Liver (tissue), 9 donors: ENCODE measurements around the gene DGCR6L. TPM values are rescaled to one million over a fixed set of nuclear protein-coding genes. Genes with fewer than 3 reads are reported as not detected.
"Not testable (repeated sequence)": the region's sequence is repeated elsewhere in the genome, so short reads cannot be mapped to it uniquely, and the experiment has no call there.

ENCODE experiments used
- DNase-seq: peaks from one replicate; pipeline ENCODE4 v3.0.0-alpha.2; 2017; ENCODE audit warnings: low spot score
- H3K27ac ChIP-seq, 2 donors: one replicate each; pipeline ENCODE4 v1.7.0; 2013; ENCODE audit warnings: inconsistent platforms in 2 of 2, low read length in 2 of 2, control low read depth in 1 of 2, low read depth in 1 of 2, mild to moderate bottlenecking in 1 of 2
- H3K27me3 ChIP-seq, 4 donors: one replicate each; pipeline versions ENCODE4 v1.6.1 to v1.7.0; 2013; ENCODE audit warnings: low read length in 3 of 4, inconsistent platforms in 1 of 4, mild to moderate bottlenecking in 1 of 4, moderate library complexity in 1 of 4; ENCODE audit not compliant: control insufficient read depth in 4 of 4, insufficient read depth in 4 of 4
- H3K36me3 ChIP-seq, 4 donors: one replicate each; pipeline versions ENCODE4 v1.6.1 to v1.7.0; 2013; ENCODE audit warnings: low read length in 3 of 4, mild to moderate bottlenecking in 3 of 4, low read depth in 1 of 4, moderate library complexity in 1 of 4; ENCODE audit not compliant: control insufficient read depth in 4 of 4, insufficient read depth in 3 of 4
- H3K4me1 ChIP-seq, 4 donors: one replicate each; pipeline versions ENCODE4 v1.6.1 to v1.7.0; 2013; ENCODE audit warnings: low read length in 3 of 4, mild to moderate bottlenecking in 3 of 4, moderate library complexity in 1 of 4; ENCODE audit not compliant: control insufficient read depth in 4 of 4, insufficient read depth in 4 of 4
- H3K4me3 ChIP-seq, 3 donors: one replicate each; pipeline versions ENCODE4 v1.6.1 to v1.7.0; 2013; ENCODE audit warnings: low read length in 3 of 3, control low read depth in 1 of 3, low read depth in 1 of 3, mild to moderate bottlenecking in 1 of 3
- H3K9ac ChIP-seq, 2 donors: one replicate each; pipeline ENCODE4 v1.7.0; 2013; ENCODE audit warnings: low read length in 2 of 2, mild to moderate bottlenecking in 2 of 2, moderate library complexity in 2 of 2, control low read depth in 1 of 2, low read depth in 1 of 2
- H3K9me3 ChIP-seq, 4 donors: one replicate each; pipeline versions ENCODE4 v1.6.1 to v1.7.0; 2013; ENCODE audit warnings: low read length in 3 of 4; ENCODE audit not compliant: control insufficient read depth in 4 of 4
- GABPA ChIP-seq, 2 donors: IDR thresholded peaks in 1 of 2; conservative IDR thresholded peaks in 1 of 2; 2 replicates each; pipeline ENCODE4 v1.6.1; 2016; ENCODE audit warnings: antibody characterized with exemption in 2 of 2, mild to moderate bottlenecking in 1 of 2, moderate library complexity in 1 of 2
- HNF4G ChIP-seq: IDR thresholded peaks from 2 replicates; pipeline ENCODE4 v1.6.1; 2016; ENCODE audit warnings: antibody characterized with exemption
- JUND ChIP-seq, 2 donors: IDR thresholded peaks; 2 replicates each; pipeline ENCODE4 v1.6.1; 2016; ENCODE audit warnings: antibody characterized with exemption in 2 of 2
- NR2F2 ChIP-seq: IDR thresholded peaks from 2 replicates; pipeline ENCODE4 v1.6.1; 2016; ENCODE audit warnings: antibody characterized with exemption
- RAD21 ChIP-seq, 2 donors: IDR thresholded peaks; 2 replicates each; pipeline ENCODE4 v1.6.1; 2016; ENCODE audit warnings: antibody characterized with exemption in 2 of 2, mild to moderate bottlenecking in 2 of 2
- TAF1 ChIP-seq: conservative IDR thresholded peaks from 2 replicates; pipeline ENCODE4 v1.6.1; 2016; ENCODE audit warnings: antibody characterized with exemption, mild to moderate bottlenecking
- YY1 ChIP-seq: IDR thresholded peaks from 2 replicates; pipeline ENCODE4 v1.6.1; 2016; ENCODE audit warnings: antibody characterized with exemption, mild to moderate bottlenecking
- WGBS: extraction: QIAGEN DNeasy Blood & Tissue Kit; methylation state at CpG from one replicate; pipeline ENCODE4 v1.1.7; 2013; 5-methylcytosine and 5-hydroxymethylcytosine counted together
- polyA plus RNA-seq, 2 donors: library from polyadenylated mRNA; stranded (reverse) in 1 of 2; unstranded in 1 of 2; fragments of 200-250 nt in 1 of 2; fragments of >200 nt in 1 of 2; fragmentation: Nextera tagmentation in 1 of 2; extraction: Ambion mirVana in 1 of 2; gene quantifications; one replicate each; pipeline versions ENCODE4 v1.2.1 to v1.2.3, GENCODE V29; 2013 to 2015
- total RNA-seq, 2 donors: library from RNA; depleted of rRNA; stranded (reverse); fragments of >200 nt; gene quantifications; one replicate each; pipeline ENCODE4 v1.2.3, GENCODE V29; 2014
- TF ChIP-seq, protein P1 (sequence below): IDR thresholded peaks from 2 replicates; pipeline ENCODE4 v1.6.1; 2016; ENCODE audit warnings: antibody characterized with exemption
- TF ChIP-seq, protein P2 (sequence below): IDR thresholded peaks from 2 replicates; pipeline ENCODE4 v1.6.1; 2016; ENCODE audit warnings: antibody characterized with exemption
- TF ChIP-seq, protein P3 (sequence below): IDR thresholded peaks from 2 replicates; pipeline ENCODE4 v1.6.1; 2016; ENCODE audit warnings: antibody characterized with exemption
- donor health status: healthy.
- donor health status: healthy.
- donor health status: healthy.
- donor health status: healthy.
- donor health status: healthy.

Gene DGCR6L
- total and polyA plus RNA-seq, 4 donors = 40.7 to 105 (median 73.5) TPM

DNA sequence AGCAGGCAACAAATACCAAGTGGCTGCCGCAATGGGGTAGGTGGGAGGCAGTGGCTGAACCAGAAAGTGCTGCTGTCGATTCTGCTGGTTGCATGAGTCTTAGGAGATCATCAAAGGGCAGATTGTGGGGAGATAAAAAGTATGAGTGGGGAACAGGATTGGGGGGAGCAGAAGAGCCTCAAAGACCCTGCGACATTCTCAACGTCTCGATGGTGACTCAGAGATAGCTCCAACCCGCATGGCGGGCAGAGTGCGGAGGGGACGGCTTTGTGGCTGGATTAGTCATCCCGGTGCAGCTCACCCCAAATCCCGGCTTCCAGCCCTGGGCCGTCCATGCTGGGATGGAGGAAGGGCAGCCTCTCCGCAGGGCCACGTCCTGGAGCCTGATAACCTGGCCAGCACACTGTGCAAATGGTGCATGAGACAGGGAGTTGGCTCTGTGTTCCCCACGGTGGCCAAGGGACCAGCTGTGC is 40.2 kb downstream of the DGCR6L start:
- DNase-seq = no peak
- H3K9ac ChIP-seq = no peak overlapping the region
- no peaks in the 10 kb centered on the region for H3K36me3 ChIP-seq
- no peak for TF ChIP-seq RAD21 (IDR thresholded peaks at IDR 0.05)
- TF ChIP-seq, protein P1, sequence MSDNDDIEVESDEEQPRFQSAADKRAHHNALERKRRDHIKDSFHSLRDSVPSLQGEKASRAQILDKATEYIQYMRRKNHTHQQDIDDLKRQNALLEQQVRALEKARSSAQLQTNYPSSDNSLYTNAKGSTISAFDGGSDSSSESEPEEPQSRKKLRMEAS = no peak
- no peak for TF ChIP-seq YY1
- TF ChIP-seq, protein P2, sequence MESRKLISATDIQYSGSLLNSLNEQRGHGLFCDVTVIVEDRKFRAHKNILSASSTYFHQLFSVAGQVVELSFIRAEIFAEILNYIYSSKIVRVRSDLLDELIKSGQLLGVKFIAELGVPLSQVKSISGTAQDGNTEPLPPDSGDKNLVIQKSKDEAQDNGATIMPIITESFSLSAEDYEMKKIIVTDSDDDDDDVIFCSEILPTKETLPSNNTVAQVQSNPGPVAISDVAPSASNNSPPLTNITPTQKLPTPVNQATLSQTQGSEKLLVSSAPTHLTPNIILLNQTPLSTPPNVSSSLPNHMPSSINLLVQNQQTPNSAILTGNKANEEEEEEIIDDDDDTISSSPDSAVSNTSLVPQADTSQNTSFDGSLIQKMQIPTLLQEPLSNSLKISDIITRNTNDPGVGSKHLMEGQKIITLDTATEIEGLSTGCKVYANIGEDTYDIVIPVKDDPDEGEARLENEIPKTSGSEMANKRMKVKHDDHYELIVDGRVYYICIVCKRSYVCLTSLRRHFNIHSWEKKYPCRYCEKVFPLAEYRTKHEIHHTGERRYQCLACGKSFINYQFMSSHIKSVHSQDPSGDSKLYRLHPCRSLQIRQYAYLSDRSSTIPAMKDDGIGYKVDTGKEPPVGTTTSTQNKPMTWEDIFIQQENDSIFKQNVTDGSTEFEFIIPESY = no peak
- no peak for TF ChIP-seq HNF4G
- TF ChIP-seq, protein P3, sequence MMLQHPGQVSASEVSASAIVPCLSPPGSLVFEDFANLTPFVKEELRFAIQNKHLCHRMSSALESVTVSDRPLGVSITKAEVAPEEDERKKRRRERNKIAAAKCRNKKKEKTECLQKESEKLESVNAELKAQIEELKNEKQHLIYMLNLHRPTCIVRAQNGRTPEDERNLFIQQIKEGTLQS = no peak
- no peak for TF ChIP-seq NR2F2
- no peak for TF ChIP-seq GABPA (IDR thresholded peaks at IDR 0.05 in 1 of 2, conservative IDR thresholded peaks at IDR 0.05 in 1 of 2)
- TF ChIP-seq JUND (IDR thresholded peaks at IDR 0.05) = no peak
- TF ChIP-seq TAF1 = no peak
- no peaks in the 10 kb centered on the region for H3K9me3 ChIP-seq
- WGBS = 74% methylated on average over 15 of the region's 15 CpGs
- H3K4me3 ChIP-seq = no peak overlapping the region
- no peak overlapping the region for H3K27ac ChIP-seq
- H3K4me1 ChIP-seq = no peaks in the 10 kb centered on the region
- H3K27me3 ChIP-seq = no peaks in the 10 kb centered on the region

DNA sequence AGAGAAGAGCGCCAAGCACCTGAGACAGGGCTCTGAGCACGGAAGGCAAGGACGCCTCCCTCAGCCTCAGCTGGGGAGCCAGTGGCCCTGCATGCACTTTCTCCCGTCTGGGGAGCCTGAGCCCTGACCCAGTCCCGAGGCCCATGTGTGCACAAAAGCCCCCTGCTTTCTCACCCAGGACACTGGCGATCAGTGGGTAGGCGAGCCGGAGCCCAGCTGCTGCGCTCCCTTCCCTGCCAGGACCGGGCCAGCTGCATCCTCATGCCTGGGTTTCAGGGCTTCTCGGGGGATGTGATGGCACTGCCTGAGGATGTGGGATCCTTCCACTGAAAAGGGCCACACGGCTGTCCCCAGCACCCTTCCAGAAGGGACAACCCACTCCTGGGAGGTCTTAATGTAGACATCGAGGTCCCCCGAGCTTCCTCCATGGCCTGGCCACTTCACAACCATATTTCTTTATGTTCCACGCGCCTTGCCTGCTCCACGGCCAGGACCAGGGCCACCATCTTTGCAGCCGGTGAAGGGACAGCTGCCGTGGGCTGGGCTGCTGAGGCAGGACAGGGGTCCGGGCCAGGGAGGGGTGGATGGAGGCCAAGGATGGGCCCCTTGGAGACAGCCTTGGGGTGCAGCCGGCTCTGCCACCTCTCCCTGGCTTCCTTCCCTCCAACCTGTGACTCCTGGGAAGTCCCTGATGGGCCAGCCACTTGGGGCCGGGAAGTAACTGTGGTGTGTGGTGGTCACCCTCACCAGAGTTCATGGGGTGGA is 41.0 kb downstream of the DGCR6L start:
- H3K27ac ChIP-seq, H3K9ac ChIP-seq, H3K4me1 ChIP-seq, H3K27me3 ChIP-seq, H3K4me3 ChIP-seq, H3K9me3 ChIP-seq, H3K36me3 ChIP-seq, DNase-seq: not testable (repeated sequence)
- 86% methylated on average over 22 of the region's 22 CpGs for WGBS

DNA sequence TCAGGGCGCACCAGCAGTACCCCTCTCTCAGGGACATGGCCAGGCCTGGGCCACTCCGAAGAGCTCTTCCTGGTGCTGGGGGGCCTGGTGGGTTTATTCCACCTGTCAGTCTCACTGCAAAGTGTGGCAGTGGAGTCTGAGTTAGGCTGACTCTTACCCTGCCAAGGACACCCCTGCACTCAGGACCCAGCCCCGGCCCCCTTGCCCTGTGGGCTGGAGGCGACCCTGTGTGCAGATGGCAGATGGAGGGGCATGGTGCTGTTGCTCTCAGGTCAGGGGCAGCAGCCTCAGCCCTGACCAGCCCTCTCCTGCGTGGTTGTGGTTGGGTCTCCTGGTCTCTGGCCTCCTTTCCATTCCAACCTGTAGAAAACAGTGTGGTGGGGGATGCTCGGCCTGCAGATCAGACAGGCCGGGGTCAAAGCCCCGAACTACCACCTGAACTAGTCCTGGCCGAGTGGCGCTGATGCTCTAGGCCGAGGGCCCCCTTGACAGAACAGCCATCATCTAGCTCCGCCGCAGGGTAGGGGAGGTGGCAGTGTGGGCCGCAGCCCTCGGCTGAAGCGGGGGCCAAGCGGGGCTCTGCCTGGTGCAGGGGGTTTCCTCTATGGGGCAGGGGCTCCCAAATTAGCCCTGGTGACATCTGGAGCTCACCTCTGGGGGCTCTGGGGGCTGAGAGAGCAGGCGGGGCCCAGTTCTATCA is 41.8 kb downstream of the DGCR6L start:
- H3K9ac ChIP-seq, H3K27me3 ChIP-seq, H3K4me3 ChIP-seq, DNase-seq, H3K27ac ChIP-seq, H3K36me3 ChIP-seq, H3K4me1 ChIP-seq, H3K9me3 ChIP-seq: not testable (repeated sequence)
- 81% methylated on average over 17 of the region's 18 CpGs for WGBS
